Kidney (tissue), 14 donors: ENCODE measurements around the gene MLC1. TPM values are rescaled to one million over a fixed set of nuclear protein-coding genes. Genes with fewer than 3 reads are reported as not detected.
A peak's percentile ranks its signal among the peaks of the same experiment; 100 is the strongest.

Experiments
- DNase-seq, 5 donors: peaks; one replicate each; pipeline ENCODE4 v3.0.0-alpha.2; 2013 to 2020
- FAIRE-seq: peaks from 2 replicates; lab custom pipeline; 2012; peaks lifted over from hg19 to GRCh38; lab: Jason Lieb, UNC
- H3K27ac ChIP-seq, 2 donors: one replicate each; pipeline ENCODE4 v1.7.0; 2013; ENCODE audit warnings: low read depth in 2 of 2, low read length in 2 of 2, inconsistent platforms in 1 of 2
- H3K27me3 ChIP-seq: one replicate; pipeline ENCODE4 v1.7.1; 2013; ENCODE audit warnings: low read length, inconsistent platforms; ENCODE audit not compliant: control insufficient read depth, insufficient read depth
- H3K36me3 ChIP-seq, 3 donors: one replicate each; pipeline versions ENCODE4 v1.7.0 to v1.7.1; 2013; ENCODE audit warnings: low read length in 3 of 3, control low read depth in 1 of 3, inconsistent platforms in 1 of 3; ENCODE audit not compliant: insufficient read depth in 3 of 3, control insufficient read depth in 2 of 3
- H3K4me1 ChIP-seq, 3 donors: one replicate each; pipeline versions ENCODE4 v1.7.0 to v1.7.1; 2013; ENCODE audit warnings: low read length in 3 of 3, inconsistent platforms in 1 of 3, low read depth in 1 of 3; ENCODE audit not compliant: control insufficient read depth in 2 of 3, insufficient read depth in 2 of 3
- H3K4me3 ChIP-seq, 3 donors: one replicate each; pipeline versions ENCODE4 v1.7.0 to v1.8.1; 2013; ENCODE audit warnings: low read length in 3 of 3, control low read depth in 1 of 3, inconsistent platforms in 1 of 3
- H3K9ac ChIP-seq, 3 donors: one replicate each; pipeline versions ENCODE4 v1.7.0 to v1.7.1; 2013; ENCODE audit warnings: low read length in 3 of 3, control low read depth in 1 of 3, inconsistent platforms in 1 of 3
- H3K9me3 ChIP-seq, 3 donors: one replicate each; pipeline versions ENCODE4 v1.7.0 to v1.7.1; 2013; ENCODE audit warnings: low read length in 3 of 3, control low read depth in 1 of 3, inconsistent platforms in 1 of 3; ENCODE audit not compliant: control insufficient read depth in 2 of 3, insufficient read depth in 1 of 3
- intact Hi-C: fragments of 100-400 bp; cut with DNase I; formaldehyde crosslinking; loops from one replicate; pipeline ENCODE4 v1.11.1; 2022
- polyA plus RNA-seq: library from polyadenylated mRNA; stranded (reverse); fragments of 350-450 nt; fragmentation: Illumina TruSeq; extraction: RNeasy Lipid Tissue Mini Kit (QIAGEN cat#74804); gene quantifications from one replicate; pipeline ENCODE4 v1.2.3, GENCODE V29; 2014; ENCODE audit warnings: low read depth, low replicate concordance; ENCODE audit not compliant: insufficient read depth
- total RNA-seq: library from RNA; stranded (reverse); fragmentation: NEBNext Ultra II Directional; extraction: Animal tissue kit (Norgen Biotek cat#: 25700); gene quantifications from one replicate; pipeline ENCODE4 v1.2.1, GENCODE V29; 2021
- TF ChIP-seq, protein P1 (sequence below): IDR thresholded peaks from 3 replicates; pipeline ENCODE4 v1.5.1; 2012; ENCODE audit warnings: mild to moderate bottlenecking, moderate library complexity, borderline replicate concordance; ENCODE audit not compliant: insufficient read depth; ENCODE audit errors: extremely low read depth
- donor health status: control.
- donor health status: control.
- donor health status: control.
- donor health status: control.
- donor health status: control.
- donor health status: DM: yes; HTN: yes; CAD: no.
- donor health status: Normal renal cell carcinoma (clear cell type).

The MLC1 gene
- total and polyA plus RNA-seq, 2 donors from 2014 or later, result 0.28 TPM; not detected in 1

DNA sequence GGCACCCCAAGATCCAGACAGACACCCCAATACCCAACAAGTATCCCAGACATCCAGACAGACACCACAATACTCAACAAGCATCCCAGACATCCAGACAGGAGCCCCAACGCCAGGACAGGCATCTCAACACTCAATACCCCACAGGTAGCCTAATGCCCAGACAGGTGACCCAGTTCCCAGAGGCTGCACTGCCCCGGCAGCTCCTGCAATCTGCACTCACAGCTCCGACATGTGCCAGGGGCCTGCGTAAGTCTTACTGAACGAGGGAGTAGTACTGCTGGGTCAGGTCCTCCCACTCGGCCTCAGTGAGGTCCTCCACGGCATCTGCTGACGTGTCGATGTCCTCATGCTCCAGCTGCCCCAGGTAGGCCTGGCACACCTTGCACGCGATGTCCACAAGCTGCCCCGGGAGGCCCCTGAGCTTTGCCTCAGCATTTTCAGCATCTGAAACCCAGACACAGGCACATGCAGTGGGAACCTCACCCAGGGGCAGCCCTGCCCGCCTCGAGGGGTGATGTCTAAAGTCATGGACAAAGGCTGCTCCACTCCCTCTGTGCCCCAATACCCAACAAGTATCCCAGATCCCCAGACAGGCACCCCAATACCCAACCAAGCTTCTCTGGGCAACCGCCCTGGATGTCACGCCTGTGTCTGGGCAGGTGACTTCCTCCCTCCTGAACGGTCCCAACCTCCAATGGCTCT lies 43.7 kb downstream of the MLC1 start:
- TF ChIP-seq, protein P1, sequence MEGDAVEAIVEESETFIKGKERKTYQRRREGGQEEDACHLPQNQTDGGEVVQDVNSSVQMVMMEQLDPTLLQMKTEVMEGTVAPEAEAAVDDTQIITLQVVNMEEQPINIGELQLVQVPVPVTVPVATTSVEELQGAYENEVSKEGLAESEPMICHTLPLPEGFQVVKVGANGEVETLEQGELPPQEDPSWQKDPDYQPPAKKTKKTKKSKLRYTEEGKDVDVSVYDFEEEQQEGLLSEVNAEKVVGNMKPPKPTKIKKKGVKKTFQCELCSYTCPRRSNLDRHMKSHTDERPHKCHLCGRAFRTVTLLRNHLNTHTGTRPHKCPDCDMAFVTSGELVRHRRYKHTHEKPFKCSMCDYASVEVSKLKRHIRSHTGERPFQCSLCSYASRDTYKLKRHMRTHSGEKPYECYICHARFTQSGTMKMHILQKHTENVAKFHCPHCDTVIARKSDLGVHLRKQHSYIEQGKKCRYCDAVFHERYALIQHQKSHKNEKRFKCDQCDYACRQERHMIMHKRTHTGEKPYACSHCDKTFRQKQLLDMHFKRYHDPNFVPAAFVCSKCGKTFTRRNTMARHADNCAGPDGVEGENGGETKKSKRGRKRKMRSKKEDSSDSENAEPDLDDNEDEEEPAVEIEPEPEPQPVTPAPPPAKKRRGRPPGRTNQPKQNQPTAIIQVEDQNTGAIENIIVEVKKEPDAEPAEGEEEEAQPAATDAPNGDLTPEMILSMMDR, result no peak
- Histone ChIP-seq H3K27ac (no peak overlapping the region), H3K9ac (no peak overlapping the region), H3K4me3 (no peak overlapping the region), H3K9me3 (peaks cover 0 to 4% (median 0%) of the 10 kb centered on the region in 3 donors), H3K27me3 (no peaks in the 10 kb centered on the region), H3K4me1 (no peaks in the 10 kb centered on the region), H3K36me3 (no peaks in the 10 kb centered on the region)
- intact Hi-C loops, result no loop called here
- FAIRE-seq (no peak), DNase-seq (peak in 2 of 5 donors; percentile 22 to 47)

DNA sequence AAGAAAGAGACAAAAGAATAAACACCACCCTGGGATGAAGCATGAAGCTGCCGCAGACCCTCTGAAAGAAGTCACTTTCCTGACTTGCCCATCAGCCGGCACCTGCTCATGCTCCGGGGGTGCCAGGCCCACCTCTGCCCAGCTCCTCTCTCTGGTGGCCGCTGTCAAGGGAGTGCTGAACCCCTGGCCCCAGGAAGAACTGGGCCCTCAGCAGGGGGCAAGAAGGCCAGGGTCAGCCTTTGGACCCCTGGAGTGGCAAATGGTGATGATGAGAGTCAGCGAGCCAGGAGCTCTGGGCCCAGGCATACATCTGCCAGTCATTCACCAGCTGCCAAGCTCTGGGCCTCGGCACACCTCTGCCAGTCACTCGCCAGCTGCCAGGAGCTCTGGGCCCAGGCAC lies 44.5 kb downstream of the MLC1 start:
- FAIRE-seq (no peak), DNase-seq (peak in 1 of 5 donors; percentile 36)
- peaks cover 0 to 4% (median 0%) of the 10 kb centered on the region in 3 donors for H3K9me3 ChIP-seq
- no peak overlapping the region for H3K4me3 ChIP-seq
- H3K4me1 ChIP-seq, result no peaks in the 10 kb centered on the region
- TF ChIP-seq, protein P1, result no peak
- no peaks in the 10 kb centered on the region for H3K36me3 ChIP-seq
- H3K27ac ChIP-seq, result no peak overlapping the region
- intact Hi-C loops, result no loop called here
- H3K27me3 ChIP-seq, result no peaks in the 10 kb centered on the region
- no peak overlapping the region for H3K9ac ChIP-seq

DNA sequence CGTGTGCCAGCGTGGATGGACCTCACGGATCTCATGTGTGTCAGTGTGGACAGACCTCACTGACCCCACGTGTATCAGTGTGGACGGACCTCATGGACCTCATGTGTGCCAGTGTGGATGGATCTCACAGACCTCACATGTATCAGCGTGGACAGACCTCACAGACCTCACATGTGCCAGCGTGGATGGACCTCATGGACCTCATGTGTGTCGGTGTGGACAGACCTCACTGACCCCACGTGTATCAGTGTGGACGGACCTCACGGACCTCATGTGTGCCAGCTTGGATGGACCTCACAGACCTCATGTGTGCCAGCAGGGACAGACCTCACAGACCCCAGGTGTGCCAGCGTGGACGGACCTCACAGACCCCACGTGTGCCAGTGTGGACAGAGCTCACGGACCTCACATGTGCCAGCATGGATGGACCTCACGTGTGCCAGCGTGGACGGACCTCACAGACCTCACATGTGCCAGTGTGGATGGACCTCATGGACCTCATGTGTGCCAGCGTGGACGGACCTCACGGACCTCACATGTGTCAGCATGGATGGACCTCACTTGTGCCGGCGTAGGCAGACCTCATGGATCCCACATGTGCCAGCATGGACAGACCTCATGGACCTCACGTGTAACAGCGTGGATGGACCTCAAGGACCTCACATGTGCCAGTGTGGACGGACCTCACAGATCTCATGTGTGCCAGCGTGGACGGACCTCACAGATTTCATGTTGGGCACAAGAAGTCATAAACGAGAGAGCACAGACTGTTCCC lies 45.4 kb downstream of the MLC1 start:
- H3K27me3 ChIP-seq, result no peaks in the 10 kb centered on the region
- no peaks in the 10 kb centered on the region for H3K4me1 ChIP-seq
- DNase-seq (peak in 1 of 5 donors; percentile 61), FAIRE-seq (no peak)
- no peak overlapping the region for H3K9ac ChIP-seq
- H3K4me3 ChIP-seq, result no peak overlapping the region
- H3K9me3 ChIP-seq, result peaks cover 0 to 4% (median 0%) of the 10 kb centered on the region in 3 donors
- TF ChIP-seq, protein P1, result no peak
- no peak overlapping the region for H3K27ac ChIP-seq
- intact Hi-C loops, result no loop called here
- no peaks in the 10 kb centered on the region for H3K36me3 ChIP-seq
